GM19372 (cell line): Measurements from ENCODE around the gene CD70.
"Not testable (repeated sequence)": the region's sequence is repeated elsewhere in the genome, so short reads cannot be mapped to it uniquely, and the experiment has no call there.

Source experiments
- ATAC-seq: cut with Tn5 transposase; IDR thresholded peaks from one replicate; pipeline ENCODE4 v1.9.1; 2021; ENCODE audit warnings: mild to moderate bottlenecking, low read depth, moderate library complexity; ENCODE audit not compliant: unreplicated experiment

CD70 gene, protein sequence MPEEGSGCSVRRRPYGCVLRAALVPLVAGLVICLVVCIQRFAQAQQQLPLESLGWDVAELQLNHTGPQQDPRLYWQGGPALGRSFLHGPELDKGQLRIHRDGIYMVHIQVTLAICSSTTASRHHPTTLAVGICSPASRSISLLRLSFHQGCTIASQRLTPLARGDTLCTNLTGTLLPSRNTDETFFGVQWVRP

DNA sequence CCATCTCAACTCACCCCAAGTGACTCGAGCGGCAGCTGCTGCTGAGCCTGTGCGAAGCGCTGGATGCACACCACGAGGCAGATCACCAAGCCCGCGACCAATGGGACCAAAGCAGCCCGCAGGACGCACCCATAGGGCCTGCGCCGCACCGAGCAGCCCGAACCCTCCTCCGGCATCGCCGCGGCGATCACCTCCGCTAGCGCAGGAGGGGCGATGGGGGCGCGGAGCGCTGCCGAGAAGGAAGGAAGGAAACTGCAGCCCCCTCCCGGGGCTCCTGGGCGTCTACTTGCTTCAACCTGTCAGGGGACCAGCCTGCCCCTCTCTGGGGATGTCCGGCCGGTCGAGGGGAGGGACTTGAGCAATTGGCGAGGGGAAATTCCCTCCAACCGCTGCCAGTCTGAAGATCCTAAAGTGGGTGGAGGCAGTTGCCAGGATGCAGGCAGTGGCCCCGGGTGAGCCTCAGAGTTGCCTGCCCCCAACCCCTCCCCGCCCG is at the start of gene CD70:
Gene CD70, minus strand, starts transcription at position 324 of the 493 bp plus-strand sequence. Its CDS starts 148 bp downstream, at position 176.
- ATAC-seq: peak; percentile 48

DNA sequence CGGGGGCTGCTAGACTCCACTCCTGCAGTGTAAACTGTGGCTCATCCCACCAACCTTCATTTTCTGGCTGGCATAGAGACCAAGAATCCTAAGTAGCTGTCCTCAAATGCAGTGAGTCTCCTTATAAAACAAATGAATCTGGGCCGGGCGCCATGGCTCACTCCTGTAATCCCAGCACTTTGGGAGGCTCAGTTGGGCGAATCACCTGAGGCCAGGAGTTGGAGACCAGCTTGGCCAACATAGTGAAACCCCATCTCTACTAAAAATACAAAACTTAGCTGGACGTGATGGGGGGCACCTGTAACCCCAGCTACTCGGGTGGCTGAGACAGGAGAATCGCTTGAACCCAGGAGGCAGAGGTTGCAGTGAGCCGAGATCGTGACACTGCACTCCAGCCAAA is 49.4 kb upstream of the CD70 start:
- ATAC-seq: not testable (repeated sequence)

DNA sequence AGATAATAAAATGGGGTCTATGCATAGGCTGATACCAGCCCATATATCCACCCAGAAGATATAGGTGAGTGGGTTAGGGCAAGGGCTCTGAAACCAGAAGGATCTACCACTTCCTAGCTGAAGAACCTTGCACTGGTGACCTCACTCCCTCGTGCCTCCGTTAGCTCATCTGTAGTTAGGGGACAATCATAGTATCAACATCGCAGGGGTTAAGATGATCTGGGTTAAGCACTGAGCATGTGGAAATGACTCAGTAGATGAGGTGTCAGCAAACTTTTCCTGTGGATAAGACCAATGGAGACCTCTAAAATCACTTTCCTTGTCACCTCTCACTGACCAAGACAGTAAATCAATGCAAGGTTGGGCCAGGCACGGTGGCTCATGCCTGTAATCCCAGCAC is 48.5 kb upstream of the CD70 start:
- no peak for ATAC-seq

DNA sequence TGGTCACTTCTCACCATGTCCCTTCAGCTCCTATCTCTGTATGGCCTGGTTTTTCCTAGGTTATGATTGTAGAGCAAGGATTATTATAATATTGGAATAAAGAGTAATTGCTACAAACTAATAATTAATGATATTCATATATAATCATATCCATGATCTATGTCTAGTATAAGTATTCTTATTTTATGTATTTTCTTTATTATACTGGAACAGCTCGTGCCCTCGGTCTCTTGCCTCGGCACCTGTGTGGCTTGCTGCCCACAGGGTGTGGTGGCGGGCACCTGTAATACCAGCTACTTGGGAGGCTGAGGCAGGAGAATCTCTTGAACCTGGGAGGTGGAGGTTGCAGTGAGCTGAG is 42.5 kb upstream of the CD70 start:
- not testable (repeated sequence) for ATAC-seq

DNA sequence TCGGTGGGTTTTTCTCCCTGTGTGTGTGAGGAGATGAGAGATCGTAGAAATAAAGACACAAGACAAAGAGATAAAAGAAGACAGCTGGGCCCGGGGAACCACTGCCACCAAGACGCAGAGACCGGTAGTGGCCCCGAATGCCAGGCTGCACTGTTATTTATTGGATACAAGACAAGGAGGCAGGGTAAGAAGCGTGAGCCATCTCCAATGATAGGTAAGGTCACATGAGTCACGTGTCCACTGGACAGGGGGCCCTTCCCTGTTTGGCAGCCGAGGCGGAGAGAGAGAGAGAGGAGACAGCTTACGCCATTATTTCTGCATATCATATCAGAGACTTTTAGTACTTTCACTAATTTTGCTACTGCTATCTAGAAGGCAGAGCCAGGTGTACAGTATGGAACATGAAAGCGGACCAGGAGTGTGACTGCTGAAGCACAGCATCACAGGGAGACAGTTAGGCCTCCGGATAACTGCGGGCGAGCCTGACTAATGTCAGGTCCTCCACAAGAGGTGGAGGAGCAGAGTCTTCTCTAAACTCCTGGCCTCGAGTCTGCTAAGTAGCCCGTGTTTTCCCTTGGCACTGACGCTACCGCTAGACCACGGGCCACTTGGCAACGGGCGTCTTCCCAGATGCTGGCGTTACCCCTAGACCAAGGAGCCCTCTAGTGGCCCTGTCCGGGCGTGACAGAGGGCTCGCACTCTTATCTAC is 42.0 kb upstream of the CD70 start:
- not testable (repeated sequence) for ATAC-seq

DNA sequence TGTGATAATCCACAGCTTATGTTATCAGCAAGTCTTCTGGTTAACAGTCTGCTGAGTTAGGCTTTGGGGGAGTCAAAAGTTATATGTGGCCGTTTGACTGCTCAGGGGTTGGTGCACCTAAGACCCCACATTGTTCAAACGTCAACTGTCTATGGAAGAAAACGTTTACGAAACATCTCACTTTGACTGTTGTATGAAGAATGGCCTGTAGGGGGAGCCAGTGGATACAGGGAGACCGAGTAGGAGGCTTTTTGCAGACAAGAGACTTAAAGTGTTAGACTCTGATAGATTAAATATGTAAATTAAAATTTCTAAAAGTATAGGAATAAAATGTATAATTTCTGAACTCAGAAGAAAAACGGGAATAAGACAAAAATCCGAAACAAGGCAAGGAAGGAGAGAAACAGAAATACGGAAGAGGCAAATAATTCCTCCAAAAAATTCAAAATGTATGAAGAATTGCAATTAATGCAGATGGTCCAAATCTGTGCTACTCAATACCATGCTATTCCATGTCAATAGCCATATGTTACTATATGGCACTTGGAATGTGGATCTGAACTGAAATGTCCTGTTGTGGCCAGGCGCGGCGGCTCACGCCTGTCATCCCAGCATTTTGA is 41.2 kb upstream of the CD70 start:
- ATAC-seq: no peak

DNA sequence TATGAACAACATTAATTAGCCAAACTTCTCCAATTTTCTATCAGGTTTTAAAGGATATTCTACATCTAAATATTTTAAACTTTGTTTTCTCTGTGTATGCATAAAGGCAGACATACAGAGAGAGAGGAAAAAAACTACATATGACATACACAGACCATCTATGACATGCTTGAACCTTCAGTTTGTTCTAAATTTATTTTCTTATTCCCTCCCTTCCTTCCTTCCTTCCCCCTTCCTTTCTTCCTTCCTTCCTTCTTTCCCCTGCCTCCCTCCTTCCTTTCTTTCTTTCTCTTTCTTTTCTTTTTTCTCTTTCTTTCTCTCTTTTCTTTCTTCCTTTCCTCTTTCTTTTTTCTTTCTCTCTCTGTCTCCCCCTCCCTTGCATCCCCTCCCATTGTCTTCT is 35.8 kb upstream of the CD70 start:
- no peak for ATAC-seq

DNA sequence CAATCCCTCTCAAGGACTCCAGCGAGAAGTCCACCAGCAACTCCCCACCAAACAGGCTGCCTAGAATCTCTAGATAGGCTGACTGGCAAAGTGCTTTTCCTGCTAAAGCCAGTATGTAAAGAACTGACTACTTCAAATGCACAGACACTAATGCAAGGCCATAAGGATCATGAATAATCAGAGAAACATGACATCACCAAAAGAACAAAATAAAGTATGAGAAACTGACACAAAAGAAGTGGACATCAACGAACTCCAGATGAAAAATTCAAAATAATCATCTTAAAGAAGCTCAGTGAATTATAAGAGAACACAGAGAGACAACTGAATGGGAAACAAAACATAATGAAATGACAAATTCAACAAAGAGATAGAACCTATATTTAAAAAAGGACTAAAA is 26.4 kb upstream of the CD70 start:
- ATAC-seq: no peak

DNA sequence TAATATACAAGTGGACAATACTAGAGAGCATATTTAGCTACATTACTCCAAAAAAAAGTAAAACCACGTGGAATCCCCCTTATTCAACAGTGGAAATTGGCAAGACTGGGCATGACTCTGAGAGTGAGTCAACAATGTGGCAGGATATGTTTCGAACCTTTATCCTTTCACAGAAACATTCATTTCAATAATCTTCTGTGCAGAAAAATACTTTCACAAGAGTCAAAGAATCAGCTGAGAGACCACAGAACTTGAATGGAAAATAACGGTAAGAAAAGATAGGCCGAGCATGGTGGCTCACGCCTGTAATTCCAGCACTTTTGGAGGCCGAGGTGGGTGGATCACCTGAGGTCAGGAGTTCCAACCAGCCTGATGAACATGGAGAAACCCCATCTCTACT is 25.1 kb upstream of the CD70 start:
- ATAC-seq: no peak

DNA sequence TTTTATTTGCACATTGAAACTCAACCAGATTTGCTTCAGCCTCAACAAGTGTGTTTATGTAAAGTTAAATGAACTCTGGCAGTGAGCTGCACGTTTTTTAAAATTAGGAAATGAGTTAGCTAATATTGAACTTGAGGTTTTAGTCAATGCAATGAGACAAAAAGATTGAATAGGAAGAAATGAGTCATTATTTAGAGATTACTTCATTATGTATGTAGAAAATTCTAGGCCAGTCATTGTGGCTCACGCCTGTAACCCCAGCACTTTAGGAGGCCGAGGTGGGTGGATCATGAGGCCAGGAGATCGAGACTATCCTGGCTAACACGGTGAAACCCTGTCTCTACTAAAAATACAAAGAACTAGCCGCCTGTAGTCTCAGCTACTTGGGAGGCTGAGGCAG is 22.8 kb upstream of the CD70 start:
- no peak for ATAC-seq

DNA sequence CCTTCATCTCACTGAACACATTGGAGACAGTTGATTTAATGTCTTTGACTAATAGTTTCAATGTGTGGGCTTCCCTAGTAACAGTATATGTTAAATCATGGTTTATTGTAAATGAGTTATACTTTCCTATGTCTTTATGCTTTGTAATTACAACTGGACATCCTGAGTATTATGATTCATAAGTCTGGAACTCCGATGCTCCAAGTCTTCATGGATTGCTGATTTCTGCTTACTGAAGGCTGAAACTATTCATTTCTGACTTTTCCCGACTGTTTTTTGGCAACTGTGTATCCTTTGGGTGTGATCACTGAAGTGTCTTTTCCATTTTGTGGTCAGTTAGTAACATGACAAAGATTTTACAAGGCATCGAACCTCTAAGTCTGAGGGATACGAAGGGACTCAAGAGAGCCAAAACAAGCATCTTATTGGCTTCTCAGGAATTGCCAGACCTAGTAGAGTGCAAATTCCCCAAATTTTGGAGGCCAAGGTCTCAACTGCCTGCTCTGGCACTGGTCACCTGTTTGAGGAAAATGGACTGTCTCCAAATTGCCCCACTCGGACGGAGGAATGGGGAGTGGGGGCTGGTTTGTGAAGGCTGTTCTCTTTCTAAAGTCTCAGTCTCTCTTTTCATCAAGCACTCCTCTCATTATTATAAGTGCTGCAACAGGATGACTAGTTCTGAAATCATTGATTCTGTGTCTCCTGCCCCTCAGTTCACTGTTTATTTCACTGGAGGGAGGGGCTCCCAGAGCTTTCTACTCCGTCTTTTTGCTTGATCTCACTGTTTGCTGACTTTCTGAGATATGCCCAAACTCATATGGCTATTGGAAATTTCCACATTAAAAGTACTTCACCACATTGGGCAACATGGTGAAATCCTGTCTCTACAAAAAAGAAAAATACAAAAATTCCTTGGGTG is 20.2 kb upstream of the CD70 start:
- ATAC-seq: no peak

DNA sequence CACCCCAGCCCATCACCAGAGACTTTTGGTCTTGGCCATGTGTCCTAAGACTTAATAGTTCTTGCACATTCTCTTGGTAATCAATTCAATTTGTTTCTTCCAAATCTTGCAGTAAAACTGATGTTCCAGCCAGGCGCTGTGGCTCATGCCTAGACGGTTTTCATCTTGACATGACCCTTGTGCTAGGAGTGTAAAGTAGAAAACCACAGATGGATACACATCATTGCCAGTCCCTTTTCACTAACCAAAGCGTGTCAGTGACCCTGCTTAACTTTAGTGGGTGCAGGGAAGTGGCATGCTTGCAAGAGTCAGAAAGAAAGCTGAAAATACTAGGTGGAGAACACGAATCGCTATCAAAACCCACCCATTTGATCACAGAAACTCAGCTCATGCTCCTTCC is 18.0 kb upstream of the CD70 start:
- ATAC-seq: no peak

DNA sequence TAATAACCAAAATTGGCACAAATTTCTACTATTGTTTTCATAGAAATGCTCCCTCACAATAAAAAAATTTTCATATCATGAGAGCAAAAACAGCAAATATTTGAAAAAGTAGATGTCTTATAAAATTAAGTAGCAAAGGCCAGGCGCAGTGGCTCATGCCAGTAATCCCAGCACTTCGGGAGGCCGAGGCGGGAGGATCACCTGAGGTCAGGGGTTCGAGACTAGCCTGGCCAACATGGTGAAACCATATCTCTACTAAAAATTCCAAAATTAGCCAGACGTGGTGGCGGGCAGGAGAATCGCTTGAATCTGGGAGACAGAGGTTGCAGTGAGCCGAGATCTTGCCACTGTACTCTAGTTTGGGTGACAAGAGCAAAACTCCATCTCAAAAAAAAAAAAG is 17.2 kb upstream of the CD70 start:
- ATAC-seq: not testable (repeated sequence)

DNA sequence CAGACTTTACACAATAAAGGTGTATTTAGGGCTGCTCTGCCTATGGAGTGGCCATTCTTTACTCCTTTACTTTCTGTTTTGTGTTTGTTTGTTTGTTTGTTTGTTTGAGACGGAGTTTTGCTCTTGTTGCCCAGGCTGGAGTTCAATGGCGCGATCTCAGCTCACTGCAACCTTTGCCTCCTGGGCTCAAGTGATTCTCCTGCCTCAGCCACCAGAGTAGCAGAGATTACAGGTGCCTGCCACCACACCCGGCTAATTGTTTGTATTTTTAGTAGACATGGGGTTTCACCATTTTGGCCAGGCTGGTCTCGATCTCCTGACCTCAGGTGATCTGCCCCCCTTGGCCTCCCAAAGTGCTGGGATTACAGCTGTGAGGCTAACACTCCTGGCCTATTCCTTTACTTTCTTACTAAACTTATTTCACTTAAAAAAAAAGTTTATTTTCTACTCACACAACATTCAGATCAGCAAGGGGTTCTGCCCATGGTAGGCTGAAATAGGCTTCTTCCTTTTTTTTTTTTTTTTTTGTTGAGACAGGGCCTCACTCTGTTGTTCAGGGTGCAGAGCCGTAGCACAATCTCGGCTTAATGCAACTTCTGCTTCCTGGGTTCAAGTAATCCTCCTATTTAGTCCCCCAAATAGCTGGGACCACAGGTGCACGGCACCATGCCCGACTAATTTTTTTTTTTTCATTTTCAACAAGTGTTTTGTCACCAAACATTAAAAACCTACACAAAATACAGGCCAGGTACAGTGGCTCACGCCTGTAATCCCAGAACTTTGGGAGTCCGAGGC is 15.5 kb upstream of the CD70 start:
- ATAC-seq: not testable (repeated sequence)

DNA sequence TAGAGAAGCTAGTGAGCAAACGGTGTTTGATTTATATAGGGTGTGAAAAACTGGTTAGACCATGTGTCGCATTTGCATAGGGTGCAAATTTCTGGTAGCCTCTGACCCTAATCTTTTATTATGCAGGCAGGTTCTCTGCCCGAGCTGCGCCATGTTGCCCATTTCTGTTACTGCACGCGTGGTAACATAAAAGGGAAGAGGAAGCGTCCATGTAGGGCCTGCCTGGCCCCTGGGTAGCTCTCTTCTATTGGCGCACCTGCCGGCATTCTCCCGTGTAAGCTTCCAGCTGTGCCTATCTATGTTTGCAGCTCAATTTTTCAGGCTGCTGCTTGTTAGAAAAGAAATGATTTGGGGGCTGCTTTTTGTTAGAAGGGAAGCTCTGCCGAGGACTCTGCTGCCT is 14.0 kb upstream of the CD70 start:
- no peak for ATAC-seq

DNA sequence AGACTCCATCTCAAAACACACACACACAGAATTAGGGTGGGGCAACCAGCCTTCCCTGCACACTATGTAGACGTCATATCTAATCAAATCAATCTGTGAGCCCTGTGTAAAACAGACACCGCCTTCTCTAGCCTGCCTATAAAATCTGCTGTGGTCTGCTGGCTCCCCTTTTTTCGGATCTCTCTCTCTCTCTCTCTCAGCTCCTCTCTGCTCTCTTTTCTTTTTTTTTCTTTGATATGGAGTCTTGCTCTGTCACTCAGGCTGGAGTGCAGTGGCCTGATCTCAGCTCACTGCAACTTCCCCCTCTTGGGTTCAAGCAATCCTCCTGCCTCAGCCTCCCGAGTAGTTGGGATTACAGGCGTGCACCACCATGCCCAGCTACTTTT is 11.8 kb upstream of the CD70 start:
- no peak for ATAC-seq

DNA sequence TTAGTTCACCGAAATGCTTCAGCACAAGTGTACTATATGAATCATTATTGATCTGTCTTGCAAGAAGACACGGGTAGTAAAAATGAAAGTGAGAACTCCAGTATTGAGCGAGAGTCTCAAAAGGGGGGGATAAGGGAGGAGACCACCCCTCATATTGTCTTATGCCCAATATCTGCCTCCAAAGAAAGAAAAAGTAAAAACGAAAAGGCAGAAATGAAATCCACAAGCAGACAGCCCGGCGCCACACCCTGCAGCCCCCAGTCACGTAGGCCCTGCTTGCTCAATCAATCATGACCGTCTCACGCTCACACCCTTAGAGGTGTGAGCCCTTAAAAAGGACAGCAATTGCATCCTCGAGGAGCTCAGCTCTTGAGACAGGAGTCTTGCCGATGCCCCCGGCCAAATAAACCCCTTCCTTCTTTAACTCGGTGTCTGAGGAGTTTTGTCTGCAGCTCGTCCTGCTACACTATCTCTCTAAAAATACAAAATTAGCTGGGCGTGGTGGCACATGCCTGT is 10.6 kb upstream of the CD70 start:
- not testable (repeated sequence) for ATAC-seq

DNA sequence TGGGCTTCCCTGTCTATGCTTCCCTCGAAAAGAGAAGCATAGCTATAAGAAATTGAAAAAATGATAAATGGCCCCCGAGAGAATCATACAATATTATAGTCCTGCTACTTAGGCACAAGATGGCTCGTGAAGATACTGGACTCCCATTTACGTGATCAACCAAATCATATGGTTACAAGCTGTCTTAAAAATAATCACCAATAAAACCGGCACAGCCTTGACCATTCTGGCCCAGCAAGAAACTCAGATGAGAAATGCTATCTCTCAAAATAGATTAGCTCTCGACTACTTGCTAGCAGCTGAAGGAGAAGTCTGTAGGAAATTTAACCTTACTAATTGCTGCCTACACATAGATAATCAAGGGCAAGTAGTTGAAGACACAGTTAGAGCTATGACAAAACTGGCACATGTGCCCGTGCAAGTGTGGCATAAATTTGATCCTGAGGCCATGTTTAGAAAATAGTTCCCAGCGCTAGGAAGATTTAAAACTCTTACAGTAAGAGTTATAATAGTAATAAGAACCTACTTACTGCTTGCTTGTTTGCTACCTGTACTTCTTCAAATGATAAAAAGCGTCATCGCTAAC is 10.1 kb upstream of the CD70 start:
- not testable (repeated sequence) for ATAC-seq

DNA sequence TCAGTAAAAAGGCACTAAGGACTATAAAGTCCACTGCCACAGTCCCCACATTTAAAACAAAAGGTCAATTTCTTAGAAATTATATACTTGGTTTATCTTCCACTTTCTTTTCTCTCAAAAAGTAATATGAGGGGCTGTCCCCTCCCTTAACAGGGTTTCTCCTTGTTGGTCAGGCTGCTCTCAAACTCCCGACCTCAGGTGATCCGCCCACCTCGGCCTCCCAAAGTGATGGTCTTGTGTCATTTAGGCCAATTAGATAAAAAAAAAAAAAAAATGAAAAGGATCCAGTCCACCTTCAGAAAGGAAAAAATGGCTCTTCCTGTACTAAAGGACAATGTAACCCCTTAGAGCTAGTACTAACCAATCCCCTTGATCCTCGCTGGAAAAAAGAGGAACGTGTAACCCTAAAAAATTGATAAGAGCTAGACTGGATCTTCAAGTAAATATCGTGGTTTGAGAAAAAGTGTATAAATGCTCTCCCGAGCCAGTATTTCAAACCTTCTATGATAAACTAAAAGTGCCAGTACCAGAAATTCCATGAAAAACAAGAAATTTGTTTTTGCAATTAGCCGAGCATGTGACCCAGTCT is 9.0 kb upstream of the CD70 start:
- ATAC-seq: no peak
